ENCODE data around the gene PARP12. TPM values are rescaled to one million over a fixed set of nuclear protein-coding genes. Genes with fewer than 3 reads are reported as not detected.

Gene PARP12
- polyA plus RNA-seq, 3 donors, result 13.3 to 22.2 (median 17.0) TPM

DNA sequence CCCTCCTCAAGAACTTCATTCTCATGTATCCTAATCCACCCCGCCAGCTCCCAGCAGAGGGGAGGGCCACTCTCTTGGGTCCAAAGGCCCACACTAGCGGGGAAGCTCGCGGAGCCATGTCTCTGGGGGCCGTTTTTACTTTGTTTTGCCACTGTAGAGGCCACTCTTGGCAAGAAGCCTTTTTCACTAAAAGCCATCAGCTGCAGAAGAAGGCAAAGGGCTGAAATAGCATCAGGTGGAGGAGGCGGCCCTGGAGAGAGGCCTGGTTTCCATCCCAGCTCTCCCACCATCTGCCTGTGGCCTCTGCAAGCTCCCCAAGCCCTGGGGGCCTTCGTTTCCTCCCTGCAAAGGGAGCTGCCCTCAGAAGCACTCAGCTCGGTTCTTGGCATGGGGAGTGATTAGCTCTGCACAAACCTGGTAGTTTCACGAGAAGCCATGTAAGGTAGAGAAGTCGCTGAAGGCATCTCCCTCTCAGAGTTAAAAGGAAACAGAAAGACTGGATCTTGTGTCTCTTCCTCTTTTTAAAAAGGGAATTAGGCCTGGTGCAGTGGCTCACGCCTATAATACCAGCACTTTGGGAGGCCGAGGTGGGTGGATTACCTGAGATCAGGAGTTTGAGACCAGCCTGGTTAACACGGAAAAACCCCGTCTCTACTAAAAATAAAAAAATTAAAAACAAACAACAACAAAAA is 70.3 kb downstream of the PARP12 start:
- DNase-seq, result no peak

DNA sequence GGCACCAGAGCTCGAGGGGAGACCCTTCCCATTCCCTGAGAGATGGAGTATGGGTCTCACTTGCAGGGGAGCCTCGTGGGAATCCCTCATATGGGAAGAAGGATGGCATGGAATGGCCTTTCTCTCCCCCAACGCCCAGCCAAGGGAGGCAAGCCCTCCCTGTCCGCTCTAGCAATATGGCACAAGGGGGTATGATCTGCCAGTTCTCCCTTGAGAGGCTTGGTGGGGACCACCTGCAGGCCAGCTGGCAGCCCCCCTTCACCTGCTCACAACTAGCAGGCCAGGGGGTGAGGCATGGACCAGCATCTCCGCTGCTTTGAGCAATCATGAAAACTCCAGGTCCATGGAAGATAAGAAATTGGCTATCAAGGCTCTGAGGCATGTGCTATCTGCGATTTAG is 70.8 kb downstream of the PARP12 start:
- no peak for DNase-seq

DNA sequence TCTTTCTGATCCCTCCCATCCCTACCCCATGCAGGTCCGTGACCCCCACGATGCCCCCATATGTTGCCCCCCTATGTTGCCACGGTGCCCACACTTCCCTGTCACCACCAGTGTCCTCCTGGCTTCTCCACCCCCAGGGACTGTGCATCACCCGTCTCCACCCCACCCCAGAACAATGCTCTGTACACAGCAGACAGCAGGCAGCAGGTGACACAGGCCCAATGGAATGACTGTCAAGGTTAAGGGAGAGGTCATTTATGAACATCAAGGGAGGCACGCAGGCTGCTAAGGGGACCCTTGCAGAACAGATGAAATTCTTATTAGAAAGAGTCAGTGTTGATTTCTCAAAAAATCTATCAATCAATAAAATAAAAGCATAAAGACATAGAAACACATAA is 71.5 kb downstream of the PARP12 start:
- DNase-seq, result no peak

DNA sequence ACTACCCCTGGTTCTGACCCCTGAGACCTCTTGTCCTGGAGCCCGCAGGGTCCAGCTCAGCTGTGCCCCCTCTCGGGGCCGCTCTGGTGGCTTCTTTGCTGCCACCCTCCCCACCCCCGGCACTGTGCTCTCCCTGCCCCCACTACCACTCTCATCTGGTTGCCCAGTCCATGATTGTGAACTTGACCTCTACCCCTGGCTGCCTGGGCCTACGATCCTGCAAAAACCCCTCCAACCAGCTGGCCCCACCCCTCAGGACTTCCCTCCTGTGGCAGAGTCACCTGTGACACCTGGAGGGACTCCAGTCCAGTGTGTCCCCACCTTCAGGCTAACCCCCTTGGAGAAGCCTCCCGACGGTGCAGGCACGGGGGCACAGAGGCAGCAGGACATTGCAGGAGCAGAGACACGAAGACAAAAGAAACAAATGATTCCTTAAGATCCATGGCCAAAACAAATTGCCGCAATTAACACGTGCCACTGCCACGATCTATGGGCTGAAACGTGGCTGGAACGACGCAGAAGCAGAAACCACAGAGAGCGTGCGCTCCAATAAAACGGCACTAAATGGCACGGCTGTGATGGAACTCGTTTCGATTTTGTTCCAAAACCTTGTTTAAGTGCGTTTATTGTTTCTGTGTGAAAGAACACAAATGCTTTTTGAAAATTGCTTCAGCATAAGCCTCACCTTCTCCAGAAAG is 72.0 kb downstream of the PARP12 start:
- DNase-seq, result no peak

DNA sequence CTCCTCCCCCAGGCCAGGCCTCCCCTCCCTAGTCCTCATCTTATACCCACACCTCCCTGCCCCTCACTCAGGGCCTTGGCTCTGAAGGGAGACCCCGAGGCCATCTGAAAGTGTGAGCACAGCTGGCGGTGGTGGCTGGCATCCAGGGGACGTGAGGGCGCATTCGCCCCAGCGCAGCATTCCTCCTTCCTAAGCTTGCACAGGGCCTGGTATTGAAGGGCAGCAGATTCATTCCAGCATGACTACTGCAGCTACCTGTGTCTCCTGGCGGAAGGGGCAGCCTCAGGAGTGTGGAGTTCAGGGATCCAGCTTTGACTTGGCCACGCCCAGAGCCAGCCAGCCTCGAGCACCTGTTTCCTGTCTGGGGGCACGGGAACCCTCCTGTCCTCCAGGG is 72.6 kb downstream of the PARP12 start:
- no peak for DNase-seq

DNA sequence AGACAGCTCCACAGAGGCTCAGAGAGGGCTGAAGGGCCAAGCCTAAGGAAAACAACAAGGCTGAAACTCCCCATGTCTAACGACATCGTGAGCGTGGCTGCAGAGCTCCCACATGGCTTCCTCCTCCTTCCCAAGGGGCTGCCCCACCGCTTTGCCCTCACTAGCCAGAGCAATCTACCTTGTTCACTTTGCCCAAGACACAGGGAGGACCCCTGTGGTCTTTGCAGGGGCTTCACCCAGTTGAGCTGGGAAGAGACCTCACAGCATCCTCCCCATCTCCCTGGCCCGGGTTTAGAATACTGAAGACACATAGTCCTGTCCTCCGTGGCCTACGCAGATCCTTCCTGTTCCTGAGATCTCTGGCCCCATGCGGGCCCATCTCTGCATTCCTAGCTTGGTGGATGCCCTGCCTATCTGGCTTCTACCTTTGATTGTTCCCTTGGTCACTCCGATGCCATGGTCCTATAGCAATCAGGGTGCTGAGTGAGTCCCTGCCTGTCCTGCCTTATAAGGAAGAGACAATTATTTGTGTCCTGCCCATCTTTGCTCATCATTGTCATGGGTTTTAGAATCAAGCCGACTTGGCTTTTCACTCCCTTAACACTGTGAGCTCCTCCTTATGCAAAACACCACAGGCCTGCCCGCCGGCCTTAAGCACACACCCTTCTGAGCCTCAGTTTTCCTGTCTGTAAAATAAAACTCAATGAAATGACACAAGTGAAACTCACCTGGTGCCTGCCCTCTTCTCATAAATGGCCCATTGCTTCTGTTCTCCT is 73.2 kb downstream of the PARP12 start:
- no peak for DNase-seq

GRCh38 chr7:139987691-139988516 is 74.8 kb downstream of the PARP12 start:
- DNase-seq, result no peak

- no peak for DNase-seq
These were observed 76.9 kb downstream of the PARP12 start for GRCh38 chr7:139985811-139986210.

- no peak for DNase-seq
These were observed 77.9 kb downstream of the PARP12 start for GRCh38 chr7:139984642-139985539.

GRCh38 chr7:139982927-139983920 is 79.5 kb downstream of the PARP12 start:
- DNase-seq, result no peak

DNA sequence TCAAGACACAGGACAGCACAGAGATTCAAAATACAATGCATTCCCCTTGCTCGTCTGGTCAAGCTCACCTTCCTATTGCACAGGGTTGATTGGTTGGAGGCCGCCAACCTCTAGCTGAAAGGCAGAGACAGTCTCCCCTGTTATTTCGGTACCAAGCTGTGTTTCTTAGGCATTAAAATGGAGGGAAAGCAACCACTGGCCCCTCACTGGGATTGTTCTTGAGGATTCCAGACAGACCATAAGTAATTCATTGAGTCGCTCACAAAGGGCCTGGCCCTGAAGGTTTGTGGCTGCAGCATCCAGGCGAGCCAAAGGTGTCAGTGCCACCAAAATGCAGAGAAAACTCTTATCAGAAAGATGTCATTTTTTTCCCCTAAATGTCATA is 81.2 kb downstream of the PARP12 start:
- no peak for DNase-seq

DNA sequence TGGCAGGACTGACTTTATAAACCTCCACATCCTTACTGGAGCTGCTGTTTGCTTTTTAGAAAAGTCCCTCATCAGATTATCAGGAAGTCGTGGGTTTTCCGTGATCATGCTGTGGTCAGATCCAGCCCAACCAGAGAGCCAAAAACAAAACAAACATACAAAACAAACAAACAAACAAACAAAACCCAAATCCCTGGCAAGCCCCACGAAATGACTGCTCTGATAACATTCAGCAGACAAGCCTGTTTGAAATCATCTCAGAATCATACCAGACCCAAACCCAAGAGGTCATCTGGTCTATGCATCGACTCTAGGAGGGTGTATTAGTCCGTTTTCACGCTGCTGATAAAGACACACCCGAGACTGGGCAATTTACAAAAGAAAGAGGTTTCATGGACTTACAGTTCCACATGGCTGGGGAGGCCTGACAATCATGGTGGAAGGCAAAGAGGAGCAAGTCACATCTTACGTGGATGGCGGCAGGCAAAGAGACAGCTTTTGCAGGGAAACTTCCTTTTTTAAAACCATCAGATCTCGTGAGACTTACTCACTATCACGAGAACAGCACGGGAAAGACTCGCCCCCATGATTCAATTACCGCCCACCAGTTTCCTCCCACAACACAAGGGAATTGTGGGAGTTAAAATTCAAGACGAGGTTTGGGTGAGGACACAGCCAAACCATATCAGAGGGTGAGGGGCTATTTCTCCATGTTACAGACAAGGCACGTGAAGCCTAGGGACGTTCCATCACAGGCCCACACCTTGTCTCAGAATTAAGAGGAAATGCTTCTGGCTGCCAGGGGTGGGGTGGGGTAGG is 85.7 kb downstream of the PARP12 start:
- DNase-seq, result no peak

DNA sequence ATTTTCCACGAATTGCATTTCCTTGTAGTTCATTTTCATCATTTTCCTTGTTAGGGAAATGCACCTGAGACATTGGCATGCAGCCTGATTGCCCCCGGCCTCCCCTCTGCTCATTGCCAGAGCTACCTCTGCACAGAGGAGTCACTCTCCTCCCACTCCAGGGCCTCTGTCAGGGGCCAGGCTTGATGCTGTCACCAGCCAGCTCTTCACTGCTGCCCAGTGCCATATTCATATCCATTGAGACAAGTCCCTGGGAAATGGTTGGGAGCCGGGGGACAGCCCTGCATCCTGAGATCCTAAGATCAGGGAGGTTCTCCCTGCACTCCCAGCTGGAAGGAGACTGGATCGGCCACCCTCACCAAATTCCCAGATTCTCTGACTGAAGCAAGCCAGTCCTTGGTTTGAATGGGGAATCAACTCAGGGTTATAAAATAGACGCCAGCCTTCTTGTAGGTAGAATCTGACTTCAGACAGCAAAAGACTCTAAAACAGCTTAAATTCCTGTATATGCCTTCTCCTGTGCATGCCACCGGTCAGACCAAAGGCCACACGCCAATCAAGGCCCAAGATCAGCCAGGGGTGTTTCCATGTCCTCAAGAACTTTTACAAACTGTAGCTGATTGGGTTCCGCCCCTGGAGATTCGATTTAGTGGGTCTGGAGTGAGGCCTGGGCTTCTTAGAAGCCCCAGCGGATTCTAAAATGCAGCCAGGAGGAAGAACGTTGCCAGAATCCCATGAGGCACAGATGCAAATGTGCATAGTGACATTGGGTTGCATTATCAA is 86.5 kb downstream of the PARP12 start:
- DNase-seq, result no peak

DNA sequence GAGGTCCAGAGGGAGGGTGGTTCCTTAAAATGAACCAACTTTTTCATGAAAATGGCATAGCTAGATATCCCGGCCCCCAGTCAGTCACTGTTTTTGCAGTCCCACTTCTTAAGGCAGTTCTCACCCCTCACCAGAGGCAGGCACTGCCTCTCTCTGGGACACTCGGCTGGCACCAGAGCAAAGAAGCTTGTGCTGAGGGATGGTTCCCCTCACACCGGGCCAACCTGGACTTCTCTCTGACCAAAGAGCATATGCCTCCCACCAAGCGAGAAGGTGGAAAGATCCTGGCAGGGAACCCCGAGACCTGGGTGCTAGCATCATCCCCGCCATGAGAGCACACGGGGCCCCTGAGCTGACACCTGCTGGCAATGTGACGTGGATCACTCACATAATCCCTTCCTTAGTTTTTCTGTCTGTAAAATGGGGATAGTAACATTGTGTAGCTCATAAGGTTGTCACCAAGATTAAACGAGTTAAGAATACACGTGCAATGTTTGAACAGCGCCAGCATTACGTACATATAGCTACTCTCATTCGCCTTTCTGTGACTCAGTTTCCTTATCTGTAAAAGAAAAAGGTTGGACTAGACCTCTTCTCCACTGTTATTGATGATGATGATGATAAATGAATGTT is 88.5 kb downstream of the PARP12 start:
- DNase-seq, result no peak

Data from renal pelvis (tissue), 4 donors.